ENCODE data around the gene CHMP4B. TPM values are rescaled to one million over a fixed set of nuclear protein-coding genes. Genes with fewer than 3 reads are reported as not detected.
A peak's percentile ranks its signal among the peaks of the same experiment; 100 is the strongest.

Gene CHMP4B
- polyA plus RNA-seq, 2 of the 4 experiments (the other 2 are of a cell fraction): 81.3 to 104 TPM

GRCh38 chr20:33852626-33853506, 41.7 kb downstream of the CHMP4B start:
- DNase-seq (ENCODE audit: low read depth in 1 of 2, low spot score in 1 of 2) (no peak), ATAC-seq (no peak), FAIRE-seq (no peak)
- POLR2A ChIA-PET: no interaction called here
- CTCF ChIA-PET: interaction anchor here (0.8 to 1.8 kb wide), 2 partner anchors 10 to 217 kb away, joined by 3 to 6 read pairs; no protein-coding TSS in a partner anchor
- Histone ChIP-seq H3K27ac (no peak overlapping the region), H3K4me3 (no peak overlapping the region), H3K4me2 (no peak overlapping the region), H3K9me3 (no peaks in the 10 kb centered on the region), H3K4me1 (no peaks in the 10 kb centered on the region)
- no peak for TF ChIP-seq FOSB (CRISPR knock-in tag; IDR thresholded peaks at IDR 0.05)
- TF ChIP-seq CHD4 (IDR thresholded peaks at IDR 0.05; ENCODE audit: borderline replicate concordance): no peak
- TF ChIP-seq POLR2AphosphoS2 (conservative IDR thresholded peaks at IDR 0.05; ENCODE audit: low read length): no peak
- TF ChIP-seq TP53 (CRISPR knock-in tag; IDR thresholded peaks at IDR 0.05): no peak
- WGBS (ENCODE audit: missing lambda C conversion rate): 93% methylated on average over 11 of the region's 11 CpGs

- ChIA-PET POLR2A (no interaction called here), CTCF (interaction anchor here (0.8 to 1.3 kb wide), 2 partner anchors 10 to 216 kb away, joined by 3 to 4 read pairs; no protein-coding TSS in a partner anchor)
- WGBS (ENCODE audit: missing lambda C conversion rate): 95% methylated on average over 14 of the region's 14 CpGs
These were observed 42.3 kb downstream of the CHMP4B start for GRCh38 chr20:33853507-33853813.

GRCh38 chr20:33857722-33858563, 46.8 kb downstream of the CHMP4B start:
- ChIA-PET CTCF (interaction anchor here (0.8 to 1.8 kb wide), 5 partner anchors 16 to 277 kb away, joined by 3 to 4 read pairs (median 3); no protein-coding TSS in a partner anchor), POLR2A (no interaction called here)
- ATAC-seq: no peak
- Histone ChIP-seq H3K27ac (no peak overlapping the region), H3K4me2 (no peak overlapping the region), H3K9me3 (no peaks in the 10 kb centered on the region), H3K4me1 (peaks cover 18% of the 10 kb centered on the region), H3K4me3 (no peak overlapping the region)
- WGBS (ENCODE audit: missing lambda C conversion rate): 85% methylated on average over 13 of the region's 13 CpGs
- no peak for TF ChIP-seq HDAC2 (IDR thresholded peaks at IDR 0.05)
- TF ChIP-seq TFCP2L1 (CRISPR knock-in tag; IDR thresholded peaks at IDR 0.05): no peak
- no peak for FAIRE-seq
- DNase-seq (ENCODE audit: low read depth in 1 of 2, low spot score in 1 of 2): no peak

More at GRCh38 chr20:33853507-33853813, 42.3 kb downstream of the CHMP4B start:
- FAIRE-seq (no peak), DNase-seq (ENCODE audit: low read depth in 1 of 2, low spot score in 1 of 2) (no peak), ATAC-seq (no peak)
- Histone ChIP-seq H3K27ac (no peak overlapping the region), H3K9me3 (no peaks in the 10 kb centered on the region), H3K4me1 (no peaks in the 10 kb centered on the region; the same call in 2 of the 3 replicates), H3K4me2 (no peak overlapping the region), H3K4me3 (no peak overlapping the region)
- TF ChIP-seq NR3C1 (IDR thresholded peaks at IDR 0.05) (no peak), JUNB (IDR thresholded peaks at IDR 0.05) (no peak), RARB (CRISPR knock-in tag; IDR thresholded peaks at IDR 0.05) (no peak)

GRCh38 chr20:33858666-33859065, 47.5 kb downstream of the CHMP4B start:
- FAIRE-seq (no peak), ATAC-seq (no peak; a peak in 1 of 6 replicates), DNase-seq (ENCODE audit: low read depth in 1 of 2, low spot score in 1 of 2) (no peak)
- peak overlapping the region; percentile 43; the same call in 2 of the 3 replicates for H3K4me2 ChIP-seq
- 96% methylated on average over 4 of the region's 4 CpGs for WGBS (ENCODE audit: missing lambda C conversion rate)
- H3K4me1 ChIP-seq: peaks cover 18% of the 10 kb centered on the region
- H3K27ac ChIP-seq: no peak overlapping the region
- ChIA-PET CTCF (interaction anchor here (0.7 to 1.3 kb wide), 5 partner anchors 16 to 277 kb away, joined by 3 read pairs; no protein-coding TSS in a partner anchor), POLR2A (no interaction called here)
- H3K9me3 ChIP-seq: no peaks in the 10 kb centered on the region
- no peak overlapping the region for H3K4me3 ChIP-seq
- no peak for TF ChIP-seq ZC3H11A (IDR thresholded peaks at IDR 0.05)
- no peak for TF ChIP-seq BHLHE40 (IDR thresholded peaks at IDR 0.05; ENCODE audit: low read depth, low read length)
- TF ChIP-seq HOXA7 (CRISPR knock-in tag; IDR thresholded peaks at IDR 0.05): no peak
- TF ChIP-seq RFX5 (IDR thresholded peaks at IDR 0.05): no peak
- TF ChIP-seq ESRRA (IDR thresholded peaks at IDR 0.05; ENCODE audit: borderline replicate concordance, low read length): no peak

GRCh38 chr20:33859157-33859695, 48.1 kb downstream of the CHMP4B start:
- ATAC-seq (peak in 1 of 2 experiments; percentile 16; a peak in 3 of 6 replicates), DNase-seq (ENCODE audit: low read depth in 1 of 2, low spot score in 1 of 2) (peak in 1 of 2 experiments; percentile 39)

More at GRCh38 chr20:33859157-33859695, 48.1 kb downstream of the CHMP4B start:
- H3K4me3 ChIP-seq: no peak overlapping the region
- ChIA-PET POLR2A (no interaction called here), CTCF (interaction anchor here (0.7 to 1.3 kb wide), 3 partner anchors 16 to 276 kb away, joined by 3 read pairs; no protein-coding TSS in a partner anchor)
- no peak for FAIRE-seq
- H3K4me1 ChIP-seq: peaks cover 18% of the 10 kb centered on the region
- H3K9me3 ChIP-seq: no peaks in the 10 kb centered on the region
- H3K4me2 ChIP-seq: peak overlapping the region; percentile 43; the same call in 2 of the 3 replicates
- peak overlapping the region; percentile 5 to 18; a peak in 2 of 6 replicates for H3K27ac ChIP-seq
- WGBS (ENCODE audit: missing lambda C conversion rate): 68% methylated on average over 11 of the region's 12 CpGs
- TF ChIP-seq JUNB (IDR thresholded peaks at IDR 0.05) (no peak), FOSL2 (IDR thresholded peaks at IDR 0.05) (no peak), FOSL2 (CRISPR knock-in tag; IDR thresholded peaks at IDR 0.05) (0 out of 2 replicates have a peak, but pooled peaks have one; percentile 24)
